ENCODE results near the gene SNX32. TPM values are rescaled to one million over a fixed set of nuclear protein-coding genes. Genes with fewer than 3 reads are reported as not detected.

The SNX32 gene
- total and polyA plus RNA-seq, 2 of the 13 experiments (the other 11 are each of a cell fraction or from before 2014, with no cell fraction given): 0.09 to 0.34 TPM

- TF ChIP-seq ZNF253 (CRISPR knock-in tag; IDR thresholded peaks at IDR 0.05; ENCODE audit: borderline replicate concordance): no peak; the same call in 1 of the 2 replicates
- TF ChIP-seq ZNF629 (CRISPR knock-in tag; conservative IDR thresholded peaks at IDR 0.05): no peak
- TF ChIP-seq MYNN (CRISPR knock-in tag; IDR thresholded peaks at IDR 0.05; ENCODE audit: low read depth): no peak
- peak; percentile 61; the same call in 1 of the 2 replicates for TF ChIP-seq ZNF646 (CRISPR knock-in tag; IDR thresholded peaks at IDR 0.05)
- no peak for TF ChIP-seq ZNF326 (CRISPR knock-in tag; IDR thresholded peaks at IDR 0.05; ENCODE audit: borderline replicate concordance)
- TF ChIP-seq MTF2 (CRISPR knock-in tag; IDR thresholded peaks at IDR 0.05; ENCODE audit: borderline replicate concordance): no peak
- TF ChIP-seq SP5 (CRISPR knock-in tag; IDR thresholded peaks at IDR 0.05; ENCODE audit: borderline replicate concordance, low read depth): no peak; the same call in 1 of the 2 replicates
- TF ChIP-seq NR2C2 (CRISPR knock-in tag; IDR thresholded peaks at IDR 0.05; ENCODE audit: borderline replicate concordance): no peak
- peak; percentile 56; the same call in 1 of the 2 replicates for TF ChIP-seq GATAD2A (CRISPR knock-in tag; IDR thresholded peaks at IDR 0.05)
- TF ChIP-seq TAF1 (CRISPR knock-in tag; IDR thresholded peaks at IDR 0.05): peak; percentile 51
- peak; percentile 68; the same call in 1 of the 2 replicates for TF ChIP-seq ARNT2 (CRISPR knock-in tag; IDR thresholded peaks at IDR 0.05; ENCODE audit: low read depth)
- TF ChIP-seq, protein P1, sequence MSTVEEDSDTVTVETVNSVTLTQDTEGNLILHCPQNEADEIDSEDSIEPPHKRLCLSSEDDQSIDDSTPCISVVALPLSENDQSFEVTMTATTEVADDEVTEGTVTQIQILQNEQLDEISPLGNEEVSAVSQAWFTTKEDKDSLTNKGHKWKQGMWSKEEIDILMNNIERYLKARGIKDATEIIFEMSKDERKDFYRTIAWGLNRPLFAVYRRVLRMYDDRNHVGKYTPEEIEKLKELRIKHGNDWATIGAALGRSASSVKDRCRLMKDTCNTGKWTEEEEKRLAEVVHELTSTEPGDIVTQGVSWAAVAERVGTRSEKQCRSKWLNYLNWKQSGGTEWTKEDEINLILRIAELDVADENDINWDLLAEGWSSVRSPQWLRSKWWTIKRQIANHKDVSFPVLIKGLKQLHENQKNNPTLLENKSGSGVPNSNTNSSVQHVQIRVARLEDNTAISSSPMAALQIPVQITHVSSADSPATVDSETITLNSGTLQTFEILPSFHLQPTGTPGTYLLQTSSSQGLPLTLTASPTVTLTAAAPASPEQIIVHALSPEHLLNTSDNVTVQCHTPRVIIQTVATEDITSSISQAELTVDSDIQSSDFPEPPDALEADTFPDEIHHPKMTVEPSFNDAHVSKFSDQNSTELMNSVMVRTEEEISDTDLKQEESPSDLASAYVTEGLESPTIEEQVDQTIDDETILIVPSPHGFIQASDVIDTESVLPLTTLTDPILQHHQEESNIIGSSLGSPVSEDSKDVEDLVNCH (CRISPR knock-in tag; IDR thresholded peaks at IDR 0.05): no peak
- TF ChIP-seq, protein P2, sequence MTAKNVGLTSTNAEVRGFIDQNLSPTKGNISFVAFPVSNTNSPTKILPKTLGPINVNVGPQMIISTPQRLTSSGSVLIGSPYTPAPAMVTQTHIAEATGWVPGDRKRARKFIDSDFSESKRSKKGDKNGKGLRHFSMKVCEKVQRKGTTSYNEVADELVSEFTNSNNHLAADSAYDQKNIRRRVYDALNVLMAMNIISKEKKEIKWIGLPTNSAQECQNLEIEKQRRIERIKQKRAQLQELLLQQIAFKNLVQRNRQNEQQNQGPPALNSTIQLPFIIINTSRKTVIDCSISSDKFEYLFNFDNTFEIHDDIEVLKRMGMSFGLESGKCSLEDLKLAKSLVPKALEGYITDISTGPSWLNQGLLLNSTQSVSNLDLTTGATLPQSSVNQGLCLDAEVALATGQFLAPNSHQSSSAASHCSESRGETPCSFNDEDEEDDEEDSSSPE (CRISPR knock-in tag; IDR thresholded peaks at IDR 0.05): peak; percentile 74
- no peak for TF ChIP-seq SNAI1 (CRISPR knock-in tag; IDR thresholded peaks at IDR 0.05; ENCODE audit: borderline replicate concordance)
- peak; percentile 70; the same call in 1 of the 2 replicates for TF ChIP-seq ZNF350 (CRISPR knock-in tag; IDR thresholded peaks at IDR 0.05; ENCODE audit: borderline replicate concordance, low read depth)
- TF ChIP-seq, protein P3, sequence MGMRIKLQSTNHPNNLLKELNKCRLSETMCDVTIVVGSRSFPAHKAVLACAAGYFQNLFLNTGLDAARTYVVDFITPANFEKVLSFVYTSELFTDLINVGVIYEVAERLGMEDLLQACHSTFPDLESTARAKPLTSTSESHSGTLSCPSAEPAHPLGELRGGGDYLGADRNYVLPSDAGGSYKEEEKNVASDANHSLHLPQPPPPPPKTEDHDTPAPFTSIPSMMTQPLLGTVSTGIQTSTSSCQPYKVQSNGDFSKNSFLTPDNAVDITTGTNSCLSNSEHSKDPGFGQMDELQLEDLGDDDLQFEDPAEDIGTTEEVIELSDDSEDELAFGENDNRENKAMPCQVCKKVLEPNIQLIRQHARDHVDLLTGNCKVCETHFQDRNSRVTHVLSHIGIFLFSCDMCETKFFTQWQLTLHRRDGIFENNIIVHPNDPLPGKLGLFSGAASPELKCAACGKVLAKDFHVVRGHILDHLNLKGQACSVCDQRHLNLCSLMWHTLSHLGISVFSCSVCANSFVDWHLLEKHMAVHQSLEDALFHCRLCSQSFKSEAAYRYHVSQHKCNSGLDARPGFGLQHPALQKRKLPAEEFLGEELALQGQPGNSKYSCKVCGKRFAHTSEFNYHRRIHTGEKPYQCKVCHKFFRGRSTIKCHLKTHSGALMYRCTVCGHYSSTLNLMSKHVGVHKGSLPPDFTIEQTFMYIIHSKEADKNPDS (CRISPR knock-in tag; IDR thresholded peaks at IDR 0.05): peak; percentile 72; the same call in 1 of the 2 replicates
These were observed 65.8 kb downstream of the SNX32 start (continued) for GRCh38 chr11:65899356-65900124.
